ENCODE results near the gene CRELD1.

- TF ChIP-seq CTCF (IDR thresholded peaks at IDR 0.05) (no peak), POLR2A (IDR thresholded peaks at IDR 0.05) (no peak)
Observed at GRCh38 chr3:9888540-9888939, 45.1 kb upstream of the CRELD1 start.
